GM10847 (cell line): ENCODE results near the gene ZFAND3.

Experiments
- POLR2A ChIP-seq: IDR thresholded peaks from 2 replicates; pipeline ENCODE4 v1.6.1; 2011; ENCODE audit not compliant: insufficient read length; ENCODE audit errors: extremely low read depth

ZFAND3 gene

DNA sequence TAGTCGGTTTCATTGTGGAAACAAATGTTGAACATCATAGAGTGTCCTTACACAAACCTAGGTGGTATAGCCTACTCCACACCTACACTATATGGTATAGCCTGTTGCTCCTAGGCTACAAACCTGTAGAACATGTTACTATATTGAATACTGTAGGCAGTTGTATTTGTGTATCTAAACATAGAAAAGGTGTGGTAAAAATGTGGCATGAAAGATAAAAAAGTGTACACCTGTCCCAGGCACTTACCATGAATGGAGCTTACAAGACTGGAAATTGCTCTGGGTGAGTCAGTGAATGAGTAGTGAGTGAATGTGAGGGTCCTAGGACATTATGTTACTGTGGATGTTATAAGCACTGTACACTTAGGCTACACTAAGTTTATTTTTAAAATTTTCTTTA, 103.0 kb downstream of the ZFAND3 start:
- no peak for TF ChIP-seq POLR2A

GRCh38 chr6:37923514-37923913, 104.0 kb downstream of the ZFAND3 start:
- TF ChIP-seq POLR2A, result no peak

- no peak for TF ChIP-seq POLR2A
These were observed 107.1 kb downstream of the ZFAND3 start for GRCh38 chr6:37926661-37927060.

DNA sequence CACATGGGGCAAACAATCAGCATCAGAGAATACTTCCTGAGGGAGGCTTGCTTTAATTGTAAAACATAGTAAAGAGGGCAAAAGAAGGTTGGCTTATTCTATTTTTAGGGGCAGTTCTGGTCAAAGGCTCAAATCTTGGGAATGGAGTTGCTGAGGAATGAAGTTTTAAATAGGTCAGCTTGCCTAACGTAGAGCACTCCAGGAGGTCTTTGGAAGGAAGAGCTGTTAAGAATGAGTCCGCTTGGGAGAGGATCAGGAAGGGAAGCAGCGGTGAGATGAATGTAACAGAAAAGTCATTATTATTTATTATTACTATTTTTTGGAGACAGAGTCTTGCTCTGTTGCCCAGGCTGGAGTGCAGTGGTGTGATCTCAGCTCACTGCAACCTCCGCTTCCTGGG, 108.7 kb downstream of the ZFAND3 start:
- no peak for TF ChIP-seq POLR2A

DNA sequence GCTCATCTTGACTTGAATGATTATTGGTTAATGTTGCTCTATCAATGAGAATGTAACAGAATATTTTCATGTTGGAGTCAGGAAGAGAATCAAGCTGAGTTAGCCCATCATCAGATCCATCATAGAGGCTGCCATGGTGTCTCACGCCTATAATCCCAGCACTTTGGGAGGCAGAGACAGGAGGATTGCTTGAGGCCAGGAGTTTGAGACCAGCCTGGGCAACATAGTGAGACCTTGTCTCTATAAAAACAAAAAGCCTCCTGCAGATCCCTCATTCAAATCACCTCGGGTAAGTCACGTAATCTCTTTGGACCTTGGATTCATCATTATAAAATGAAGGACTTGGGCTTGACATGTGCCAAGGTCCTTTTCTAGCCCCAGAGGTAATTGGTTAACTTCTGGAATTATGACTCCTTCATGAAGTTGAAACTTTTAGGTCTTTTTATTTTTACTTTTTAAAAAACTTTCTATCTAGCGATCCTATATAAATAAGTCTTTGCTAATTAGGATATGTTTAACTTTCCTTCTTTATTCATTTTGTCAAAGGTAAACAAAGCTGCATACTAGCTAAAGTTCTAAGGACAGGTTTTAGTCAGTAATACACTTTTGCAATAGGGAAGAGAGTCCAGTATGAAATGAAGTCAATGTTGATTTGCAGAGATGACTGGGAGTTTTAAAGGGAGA, 110.9 kb downstream of the ZFAND3 start:
- TF ChIP-seq POLR2A, result no peak

GRCh38 chr6:37931066-37931465, 111.5 kb downstream of the ZFAND3 start:
- no peak for TF ChIP-seq POLR2A

DNA sequence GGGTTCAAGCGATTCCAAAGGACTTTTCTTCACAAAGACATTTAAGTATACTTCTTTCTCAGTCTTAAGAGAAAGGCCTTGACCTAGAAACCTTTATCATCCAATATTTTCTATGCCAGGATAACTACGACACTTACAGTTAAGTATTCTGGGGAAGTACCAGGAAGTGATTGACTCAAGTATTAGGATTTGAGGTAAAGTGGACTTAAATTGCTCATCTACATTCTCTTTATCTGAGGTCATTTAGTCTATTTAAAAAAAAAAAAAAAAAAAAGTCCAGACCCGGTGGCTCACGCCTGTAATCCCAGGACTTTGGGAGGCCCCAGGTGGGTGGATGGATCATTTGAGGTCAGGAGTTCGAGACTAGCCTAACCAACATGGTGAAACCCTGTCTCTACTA, 114.7 kb downstream of the ZFAND3 start:
- no peak for TF ChIP-seq POLR2A

DNA sequence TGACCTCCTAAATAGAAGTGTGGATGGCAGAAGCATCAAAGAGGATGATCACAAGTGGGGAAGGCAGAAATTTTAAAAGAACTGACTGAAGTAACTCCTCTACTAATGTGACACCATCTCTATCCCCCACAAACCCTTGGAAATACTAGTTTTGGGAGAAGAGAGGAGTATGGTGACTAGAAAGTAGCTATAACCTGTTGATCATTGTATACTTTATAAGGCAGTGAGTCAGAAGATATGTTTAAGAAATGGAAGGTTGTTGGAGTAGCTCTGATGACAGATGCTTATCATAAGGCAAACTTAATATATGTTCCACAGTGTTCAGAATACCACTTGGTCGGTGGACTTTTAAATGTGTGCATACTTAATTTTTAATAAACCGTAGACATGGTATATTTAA, 116.6 kb downstream of the ZFAND3 start:
- TF ChIP-seq POLR2A, result no peak

- TF ChIP-seq POLR2A, result no peak
These were observed 117.4 kb downstream of the ZFAND3 start for GRCh38 chr6:37936906-37937305.

- TF ChIP-seq POLR2A, result no peak
These were observed 119.4 kb downstream of the ZFAND3 start for GRCh38 chr6:37938909-37939308.

- TF ChIP-seq POLR2A, result no peak
These were observed 120.7 kb downstream of the ZFAND3 start for GRCh38 chr6:37940074-37940847.

DNA sequence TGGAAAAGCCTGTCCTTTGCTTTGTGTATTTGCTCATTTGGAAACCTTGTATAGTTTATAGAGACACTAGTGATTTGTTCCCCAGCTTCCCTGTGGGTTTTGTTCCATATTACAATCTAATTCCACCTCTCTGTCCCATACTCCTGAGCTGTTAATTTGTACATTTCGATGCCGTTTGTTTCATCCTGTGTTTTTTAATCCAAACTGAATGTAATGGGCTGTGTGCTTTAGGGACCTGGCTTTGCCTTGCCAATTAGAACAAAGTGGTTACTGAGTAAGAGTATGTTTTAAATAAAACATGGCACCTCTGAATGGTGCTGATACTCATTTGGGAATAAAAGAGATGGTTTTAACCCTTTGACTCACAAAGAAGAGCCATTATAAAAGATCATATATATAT, 122.3 kb downstream of the ZFAND3 start:
- TF ChIP-seq POLR2A, result no peak

DNA sequence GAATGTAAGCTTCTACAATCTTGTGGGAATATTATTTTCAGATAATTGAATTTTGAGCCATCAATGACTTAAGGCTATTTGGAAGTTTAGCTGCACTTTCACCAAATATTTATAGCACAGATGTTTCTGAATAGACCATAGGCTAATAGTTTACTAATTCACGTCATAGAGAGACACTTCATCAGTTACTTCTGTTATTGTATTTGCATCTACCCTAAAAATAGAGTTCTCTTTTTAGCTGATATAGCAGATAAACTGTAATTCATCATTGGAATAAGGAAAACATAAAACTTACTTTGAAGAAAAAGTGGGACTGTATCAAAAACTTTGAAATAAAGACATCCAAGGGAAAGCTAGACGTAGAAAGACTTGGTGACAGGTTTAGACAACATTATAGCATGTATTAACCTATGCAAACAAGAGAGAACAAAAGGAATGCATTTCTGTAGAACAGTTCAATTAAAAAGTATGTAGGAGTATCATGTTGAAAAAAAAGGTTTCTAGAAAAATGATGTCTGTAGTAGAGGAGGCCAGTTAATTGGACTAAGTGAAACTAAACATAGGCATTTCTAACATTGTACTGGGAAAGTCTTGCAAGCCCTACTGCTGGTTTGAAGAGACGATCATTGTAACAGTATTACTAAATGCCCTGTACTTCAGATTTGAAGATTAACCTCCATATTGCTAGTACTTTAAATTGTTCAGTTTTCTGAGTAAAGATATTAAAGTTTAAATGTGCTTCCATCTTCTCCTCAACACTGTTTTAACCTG, 123.3 kb downstream of the ZFAND3 start:
- no peak for TF ChIP-seq POLR2A

GRCh38 chr6:37943436-37944058, 124.0 kb downstream of the ZFAND3 start:
- TF ChIP-seq POLR2A, result no peak

DNA sequence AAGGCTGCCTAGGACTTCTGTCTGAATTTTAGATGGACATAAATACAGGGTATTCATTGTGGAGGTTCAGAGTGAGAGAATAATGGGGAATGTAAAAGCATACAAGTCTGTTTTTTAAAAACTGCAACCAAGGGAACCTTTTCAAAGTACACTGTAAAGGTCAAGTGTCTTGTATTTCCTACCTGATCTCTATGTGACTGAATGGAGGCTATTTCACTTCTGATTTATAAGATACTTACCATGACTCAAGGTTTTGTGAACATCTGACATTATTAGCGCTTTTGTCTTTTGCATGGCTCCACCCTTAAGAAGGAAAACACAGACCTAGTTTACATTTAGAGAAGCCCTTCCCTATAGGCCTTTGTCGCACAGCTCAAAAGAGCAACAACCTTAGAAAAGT, 126.5 kb downstream of the ZFAND3 start:
- TF ChIP-seq POLR2A, result no peak
